DOHH2 (cell line): Measurements from ENCODE around the gene TOX3.

Experiments
- H3F3A ChIP-seq: fragments of 200-600 bp; sonication (generic), shearing (Covaris generic); 2 replicates; pipeline ENCODE4 v1.6.0; 2016; ENCODE audit warnings: antibody characterized with exemption, mild to moderate bottlenecking; ENCODE audit not compliant: control insufficient read depth, insufficient read depth
- H3K27ac ChIP-seq: fragments of 200-600 bp; sonication (generic); 2 replicates; pipeline ENCODE4 v1.5.1; 2014; ENCODE audit warnings: low read depth, mild to moderate bottlenecking, low read length, moderate library complexity
- H3K27me3 ChIP-seq: fragments of 200-600 bp; sonication (generic); 2 replicates; pipeline ENCODE4 v1.6.1; 2014; ENCODE audit warnings: mild to moderate bottlenecking, low read length, mixed read lengths; ENCODE audit not compliant: control insufficient read depth
- H3K36me3 ChIP-seq: fragments of 200-600 bp; sonication (generic); 2 replicates; pipeline ENCODE4 v1.6.1; 2014; ENCODE audit warnings: mild to moderate bottlenecking, low read length, moderate library complexity, mixed read lengths; ENCODE audit not compliant: control insufficient read depth
- H3K4me1 ChIP-seq: fragments of 200-600 bp; sonication (generic); 2 replicates; pipeline ENCODE4 v1.6.1; 2014; ENCODE audit warnings: mild to moderate bottlenecking, low read length, mixed read lengths; ENCODE audit not compliant: control insufficient read depth
- H3K4me2 ChIP-seq: fragments of 200-600 bp; sonication (generic); 2 replicates; pipeline ENCODE4 v1.6.0; 2014; ENCODE audit warnings: mild to moderate bottlenecking, low read length, moderate library complexity
- H3K4me3 ChIP-seq: fragments of 200-600 bp; sonication (generic); 2 replicates; pipeline ENCODE4 v1.5.1; 2014; ENCODE audit warnings: mild to moderate bottlenecking, low read length, mixed read lengths
- H3K79me2 ChIP-seq: fragments of 200-600 bp; sonication (generic); 2 replicates; pipeline ENCODE4 v1.6.1; 2014; ENCODE audit warnings: mild to moderate bottlenecking, low read length, mixed read lengths; ENCODE audit not compliant: control insufficient read depth
- H3K9me2 ChIP-seq: fragments of 200-600 bp; sonication (generic); replicated peaks from 2 replicates; pipeline ENCODE4 v1.6.1; 2014; ENCODE audit warnings: mild to moderate bottlenecking, low read length, mixed read lengths; ENCODE audit not compliant: control insufficient read depth
- H3K9me3 ChIP-seq: fragments of 200-600 bp; sonication (generic); 2 replicates; pipeline ENCODE4 v1.6.1; 2014; ENCODE audit warnings: antibody characterized with exemption, low read length, mixed read lengths; ENCODE audit not compliant: control insufficient read depth, insufficient read depth
- H4K20me1 ChIP-seq: fragments of 200-600 bp; sonication (generic); 2 replicates; pipeline ENCODE4 v1.6.0; 2014; ENCODE audit warnings: low read depth, mild to moderate bottlenecking, antibody characterized with exemption, low read length, moderate library complexity; ENCODE audit not compliant: control insufficient read depth, insufficient read depth
- EZH2phosphoT487 ChIP-seq: fragments of 200-600 bp; sonication (generic); IDR thresholded peaks from 2 replicates; pipeline ENCODE4 v1.6.1; 2017; ENCODE audit warnings: borderline replicate concordance, mild to moderate bottlenecking, antibody characterized with exemption, low read length, moderate library complexity, mixed read lengths
- TF ChIP-seq, protein P1 (sequence below): fragments of 200-600 bp; sonication (generic); IDR thresholded peaks from one replicate; pipeline ENCODE4 v1.5.1; 2014; ENCODE audit warnings: antibody characterized with exemption, mild to moderate bottlenecking, low read depth, low read length; ENCODE audit not compliant: poor library complexity, severe bottlenecking

The TOX3 gene

DNA sequence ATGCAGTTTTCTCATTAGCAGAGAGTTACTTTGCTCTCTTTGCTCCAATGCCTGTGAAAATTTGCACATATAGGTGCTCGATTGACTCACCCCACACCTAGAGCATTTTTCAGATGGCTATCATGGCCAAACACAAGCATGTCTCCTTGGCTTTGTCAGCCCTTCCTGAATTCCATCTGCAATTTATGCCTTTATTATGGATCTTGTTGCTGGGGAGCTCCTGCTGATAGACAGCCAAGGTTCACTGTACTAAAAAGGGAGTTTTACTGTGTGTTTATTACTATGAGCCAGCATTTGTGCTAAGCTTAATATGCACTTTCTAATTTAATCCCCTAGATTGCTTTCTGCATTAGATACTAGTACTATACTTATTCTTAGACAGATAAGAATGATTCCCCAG lies 93.3 kb downstream of the TOX3 start:
- Histone ChIP-seq H3K79me2 (no peaks in the 10 kb centered on the region), H3K4me1 (no peaks in the 10 kb centered on the region), H3K27ac (no peak overlapping the region), H3K36me3 (no peaks in the 10 kb centered on the region), H3K4me2 (no peak overlapping the region), H3K4me3 (no peak overlapping the region), H3K9me2 (no peaks in the 10 kb centered on the region), H3K9me3 (no peaks in the 10 kb centered on the region), H4K20me1 (no peaks in the 10 kb centered on the region), H3F3A (no peaks in the 10 kb centered on the region), H3K27me3 (no peaks in the 10 kb centered on the region)
- TF ChIP-seq, protein P1, sequence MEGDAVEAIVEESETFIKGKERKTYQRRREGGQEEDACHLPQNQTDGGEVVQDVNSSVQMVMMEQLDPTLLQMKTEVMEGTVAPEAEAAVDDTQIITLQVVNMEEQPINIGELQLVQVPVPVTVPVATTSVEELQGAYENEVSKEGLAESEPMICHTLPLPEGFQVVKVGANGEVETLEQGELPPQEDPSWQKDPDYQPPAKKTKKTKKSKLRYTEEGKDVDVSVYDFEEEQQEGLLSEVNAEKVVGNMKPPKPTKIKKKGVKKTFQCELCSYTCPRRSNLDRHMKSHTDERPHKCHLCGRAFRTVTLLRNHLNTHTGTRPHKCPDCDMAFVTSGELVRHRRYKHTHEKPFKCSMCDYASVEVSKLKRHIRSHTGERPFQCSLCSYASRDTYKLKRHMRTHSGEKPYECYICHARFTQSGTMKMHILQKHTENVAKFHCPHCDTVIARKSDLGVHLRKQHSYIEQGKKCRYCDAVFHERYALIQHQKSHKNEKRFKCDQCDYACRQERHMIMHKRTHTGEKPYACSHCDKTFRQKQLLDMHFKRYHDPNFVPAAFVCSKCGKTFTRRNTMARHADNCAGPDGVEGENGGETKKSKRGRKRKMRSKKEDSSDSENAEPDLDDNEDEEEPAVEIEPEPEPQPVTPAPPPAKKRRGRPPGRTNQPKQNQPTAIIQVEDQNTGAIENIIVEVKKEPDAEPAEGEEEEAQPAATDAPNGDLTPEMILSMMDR = no peak
- no peak for TF ChIP-seq EZH2phosphoT487

DNA sequence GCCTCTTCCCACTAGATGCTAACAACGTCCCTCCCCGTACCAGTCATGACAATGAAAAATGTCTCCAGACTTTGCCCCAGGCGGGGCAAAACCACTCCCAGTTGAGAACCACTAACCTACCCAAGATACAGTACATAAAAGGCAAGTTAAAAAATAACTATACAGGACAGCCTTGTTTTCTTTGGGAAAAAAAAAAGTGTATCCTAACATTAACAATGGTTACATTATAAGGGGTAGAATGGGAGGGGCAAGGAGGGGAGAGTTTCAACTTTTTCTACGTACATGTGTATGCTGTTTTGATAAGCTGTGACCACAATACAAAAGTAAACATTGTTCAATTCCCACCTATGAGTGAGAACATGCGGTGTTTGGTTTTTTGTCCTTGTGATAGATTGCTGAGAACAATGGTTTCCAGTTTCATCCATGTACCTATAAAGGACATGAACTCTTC lies 94.9 kb downstream of the TOX3 start:
- Histone ChIP-seq H3K9me2 (no peaks in the 10 kb centered on the region), H3K36me3 (no peaks in the 10 kb centered on the region), H3K79me2 (no peaks in the 10 kb centered on the region), H3K4me3 (no peak overlapping the region), H3K4me1 (no peaks in the 10 kb centered on the region), H3K27me3 (no peaks in the 10 kb centered on the region), H3F3A (no peaks in the 10 kb centered on the region), H3K9me3 (no peaks in the 10 kb centered on the region), H4K20me1 (no peaks in the 10 kb centered on the region), H3K27ac (no peak overlapping the region), H3K4me2 (no peak overlapping the region)
- no peak for TF ChIP-seq EZH2phosphoT487
- TF ChIP-seq, protein P1 = no peak

DNA sequence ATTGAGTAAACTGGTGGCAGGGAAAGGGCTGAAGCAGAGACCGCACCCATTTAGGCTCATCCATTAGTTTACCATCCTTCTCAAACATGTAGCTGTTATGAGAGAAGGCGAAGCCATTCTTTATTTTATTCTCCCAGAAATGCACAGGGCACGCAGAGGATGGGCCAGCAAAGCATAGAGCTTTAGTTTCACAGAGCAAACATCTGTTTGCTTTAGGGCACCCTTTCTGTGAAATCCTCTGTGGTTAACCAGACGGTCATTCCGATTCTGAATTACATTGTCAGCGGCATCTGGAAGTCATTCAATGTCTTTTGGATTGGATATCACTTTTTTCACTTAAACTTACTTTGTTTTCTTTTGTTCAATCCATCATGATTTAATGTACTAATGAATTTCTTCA lies 96.0 kb downstream of the TOX3 start:
- Histone ChIP-seq H3K4me1 (no peaks in the 10 kb centered on the region), H3K4me2 (no peak overlapping the region), H3K36me3 (no peaks in the 10 kb centered on the region), H4K20me1 (no peaks in the 10 kb centered on the region), H3F3A (no peaks in the 10 kb centered on the region), H3K27me3 (no peaks in the 10 kb centered on the region), H3K27ac (no peak overlapping the region), H3K9me3 (no peaks in the 10 kb centered on the region), H3K79me2 (no peaks in the 10 kb centered on the region), H3K9me2 (no peaks in the 10 kb centered on the region), H3K4me3 (no peak overlapping the region)
- TF ChIP-seq, protein P1 = no peak
- no peak for TF ChIP-seq EZH2phosphoT487

DNA sequence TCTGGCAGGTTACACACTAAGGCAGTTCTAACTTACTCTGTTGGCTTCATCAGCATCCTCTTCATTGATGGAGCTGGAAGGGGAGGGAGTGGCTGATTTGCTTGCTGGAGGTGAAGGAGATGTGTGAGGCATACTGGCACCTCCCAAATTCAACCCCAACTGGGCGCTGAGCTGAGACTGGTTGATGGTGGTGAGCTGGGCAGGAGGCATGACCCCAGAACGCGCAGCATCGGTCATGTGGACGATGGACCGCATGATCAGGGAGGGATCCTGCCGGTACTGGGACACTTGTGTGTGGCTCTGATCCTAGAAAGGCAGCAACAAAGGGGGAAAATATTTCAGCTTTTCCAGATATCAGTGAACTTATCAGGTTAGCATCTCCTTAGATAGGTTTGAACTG lies 96.7 kb downstream of the TOX3 start:
- no peaks in the 10 kb centered on the region for H3K36me3 ChIP-seq
- no peaks in the 10 kb centered on the region for H3K9me3 ChIP-seq
- H3F3A ChIP-seq = no peaks in the 10 kb centered on the region
- no peaks in the 10 kb centered on the region for H3K4me1 ChIP-seq
- H3K4me3 ChIP-seq = no peak overlapping the region
- H3K27ac ChIP-seq = no peak overlapping the region
- H3K4me2 ChIP-seq = no peak overlapping the region
- H3K79me2 ChIP-seq = no peaks in the 10 kb centered on the region
- TF ChIP-seq EZH2phosphoT487 = no peak
- TF ChIP-seq, protein P1 = no peak
- no peaks in the 10 kb centered on the region for H3K9me2 ChIP-seq
- H4K20me1 ChIP-seq = no peaks in the 10 kb centered on the region
- H3K27me3 ChIP-seq = no peaks in the 10 kb centered on the region
